Fibroblast of lung (primary cell): ENCODE measurements around the gene UVRAG. TPM values are rescaled to one million over a fixed set of nuclear protein-coding genes. Genes with fewer than 3 reads are reported as not detected.
A peak's percentile ranks its signal among the peaks of the same experiment; 100 is the strongest.

Experiments
- DNase-seq, 2 donors: peaks; one replicate each; pipeline versions ENCODE4 v3.0.0 to v3.0.0-alpha.2; 2010; ENCODE audit warnings: low read depth in 2 of 2
- H2AFZ ChIP-seq: 2 replicates; pipeline ENCODE4 v1.5.1; 2012; ENCODE audit warnings: low read length, control low read depth, inconsistent platforms
- H3K27ac ChIP-seq: 2 replicates; pipeline ENCODE4 v1.5.1; 2011; ENCODE audit warnings: low read length, control low read depth; ENCODE audit not compliant: insufficient read depth
- H3K27me3 ChIP-seq: 2 replicates; pipeline ENCODE4 v1.5.1; 2011; ENCODE audit warnings: mild to moderate bottlenecking, low read length; ENCODE audit not compliant: control insufficient read depth, insufficient read depth
- H3K36me3 ChIP-seq: 2 replicates; pipeline ENCODE4 v1.5.1; 2011; ENCODE audit warnings: low read length; ENCODE audit not compliant: control insufficient read depth, insufficient read depth
- H3K4me1 ChIP-seq: 2 replicates; pipeline ENCODE4 v1.5.1; 2011; ENCODE audit warnings: low read length; ENCODE audit not compliant: control insufficient read depth, insufficient read depth; ENCODE audit errors: extremely low read depth
- H3K4me2 ChIP-seq: 2 replicates; pipeline ENCODE4 v1.5.1; 2011; ENCODE audit warnings: low read length, control low read depth; ENCODE audit not compliant: insufficient read depth; ENCODE audit errors: extremely low read depth
- H3K4me3 ChIP-seq, 4 experiments: fragments of 200-600 bp in 1 of 4; sonication (generic) in 1 of 4; replicated peaks in 1 of 4; 2 replicates each; pipeline ENCODE4 v1.5.1; 2011 to 2016; ENCODE audit warnings: low read length in 4 of 4, low read depth in 3 of 4, mild to moderate bottlenecking in 3 of 4, control low read depth in 2 of 4, inconsistent platforms in 1 of 4, mixed read lengths in 1 of 4; ENCODE audit not compliant: insufficient read depth in 1 of 4; ENCODE audit errors: control extremely low read depth in 1 of 4
- H3K79me2 ChIP-seq: 2 replicates; pipeline ENCODE4 v1.5.1; 2012; ENCODE audit warnings: mild to moderate bottlenecking, low read length, inconsistent platforms; ENCODE audit not compliant: control insufficient read depth, insufficient read depth
- H3K9ac ChIP-seq: 2 replicates; pipeline ENCODE4 v1.5.1; 2011; ENCODE audit warnings: mild to moderate bottlenecking, low read length, control low read depth; ENCODE audit not compliant: insufficient read depth
- H3K9me3 ChIP-seq: 2 replicates; pipeline ENCODE4 v1.5.1; 2012; ENCODE audit warnings: low read depth, low read length; ENCODE audit not compliant: control insufficient read depth, insufficient read depth
- H4K20me1 ChIP-seq: 2 replicates; pipeline ENCODE4 v1.5.1; 2011; ENCODE audit warnings: low read length; ENCODE audit not compliant: control insufficient read depth, insufficient read depth; ENCODE audit errors: extremely low read depth
- EZH2 ChIP-seq: IDR thresholded peaks from 2 replicates; pipeline ENCODE4 v1.5.1; 2012; ENCODE audit warnings: low read length, control low read depth, mild to moderate bottlenecking; ENCODE audit errors: missing control alignments
- polyA plus RNA-seq, 2 donors: library from polyadenylated mRNA; depleted of rRNA in 1 of 2; stranded (reverse) in 1 of 2; unstranded in 1 of 2; fragments of >200 nt; gene quantifications; 2 replicates each; pipeline ENCODE4 v1.2.1, GENCODE V29; 2011 to 2012; ENCODE audit warnings: missing spikeins in 1 of 2
- total RNA-seq: library from RNA; depleted of rRNA; stranded (reverse); fragments of >200 nt; gene quantifications from 2 replicates; pipeline ENCODE4 v1.2.1, GENCODE V29; 2014
- TF ChIP-seq, protein P1 (sequence below), 2 donors: IDR thresholded peaks in 1 of 2; conservative IDR thresholded peaks in 1 of 2; 1 replicate in 1 of 2; 2 replicates in 1 of 2; pipeline ENCODE4 v1.5.1; 2011 to 2012; ENCODE audit warnings: low read length in 2 of 2, control low read depth in 1 of 2, inconsistent platforms in 1 of 2, low read depth in 1 of 2, mild to moderate bottlenecking in 1 of 2

Gene UVRAG
- total and polyA plus RNA-seq, 2 donors (not counting 1 experiment from before 2014, with no cell fraction given) = 15.8 to 22.1 TPM

DNA sequence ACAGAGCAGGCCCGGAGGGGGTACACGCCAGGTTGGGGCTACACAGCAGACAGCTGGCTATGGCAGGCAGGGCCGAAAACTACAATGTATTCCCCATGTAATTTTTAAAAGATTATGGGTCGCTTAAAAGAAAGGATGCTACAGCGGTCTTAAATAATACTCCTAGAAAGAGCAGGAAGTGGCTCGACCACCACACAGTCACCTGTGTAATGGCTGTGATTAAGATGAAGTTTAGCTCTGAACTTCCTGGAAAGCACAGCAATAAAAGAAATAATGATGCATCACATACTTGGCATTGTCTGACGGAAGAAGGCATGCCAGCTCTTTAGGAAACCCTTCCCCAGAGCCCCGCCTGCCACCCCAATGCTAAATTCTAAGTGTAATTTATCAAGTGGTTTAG is 358.7 kb downstream of the UVRAG start:
- H4K20me1 ChIP-seq = no peaks in the 10 kb centered on the region
- H3K9ac ChIP-seq = no peak overlapping the region
- H2AFZ ChIP-seq = no peak overlapping the region
- H3K27me3 ChIP-seq = peaks cover 2% of the 10 kb centered on the region
- no peaks in the 10 kb centered on the region for H3K79me2 ChIP-seq
- no peaks in the 10 kb centered on the region for H3K4me1 ChIP-seq
- TF ChIP-seq, protein P1, sequence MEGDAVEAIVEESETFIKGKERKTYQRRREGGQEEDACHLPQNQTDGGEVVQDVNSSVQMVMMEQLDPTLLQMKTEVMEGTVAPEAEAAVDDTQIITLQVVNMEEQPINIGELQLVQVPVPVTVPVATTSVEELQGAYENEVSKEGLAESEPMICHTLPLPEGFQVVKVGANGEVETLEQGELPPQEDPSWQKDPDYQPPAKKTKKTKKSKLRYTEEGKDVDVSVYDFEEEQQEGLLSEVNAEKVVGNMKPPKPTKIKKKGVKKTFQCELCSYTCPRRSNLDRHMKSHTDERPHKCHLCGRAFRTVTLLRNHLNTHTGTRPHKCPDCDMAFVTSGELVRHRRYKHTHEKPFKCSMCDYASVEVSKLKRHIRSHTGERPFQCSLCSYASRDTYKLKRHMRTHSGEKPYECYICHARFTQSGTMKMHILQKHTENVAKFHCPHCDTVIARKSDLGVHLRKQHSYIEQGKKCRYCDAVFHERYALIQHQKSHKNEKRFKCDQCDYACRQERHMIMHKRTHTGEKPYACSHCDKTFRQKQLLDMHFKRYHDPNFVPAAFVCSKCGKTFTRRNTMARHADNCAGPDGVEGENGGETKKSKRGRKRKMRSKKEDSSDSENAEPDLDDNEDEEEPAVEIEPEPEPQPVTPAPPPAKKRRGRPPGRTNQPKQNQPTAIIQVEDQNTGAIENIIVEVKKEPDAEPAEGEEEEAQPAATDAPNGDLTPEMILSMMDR (conservative IDR thresholded peaks at IDR 0.05 in 1 of 2, IDR thresholded peaks at IDR 0.05 in 1 of 2; ENCODE audit: low read depth in 1 of 2, low read length in 2 of 2) = no peak
- H3K36me3 ChIP-seq = no peaks in the 10 kb centered on the region
- H3K4me3 ChIP-seq = no peak overlapping the region
- H3K4me2 ChIP-seq = no peak overlapping the region
- H3K27ac ChIP-seq = no peak overlapping the region
- H3K9me3 ChIP-seq = no peaks in the 10 kb centered on the region
- peak in 1 of 2 donors; percentile 5 for DNase-seq

DNA sequence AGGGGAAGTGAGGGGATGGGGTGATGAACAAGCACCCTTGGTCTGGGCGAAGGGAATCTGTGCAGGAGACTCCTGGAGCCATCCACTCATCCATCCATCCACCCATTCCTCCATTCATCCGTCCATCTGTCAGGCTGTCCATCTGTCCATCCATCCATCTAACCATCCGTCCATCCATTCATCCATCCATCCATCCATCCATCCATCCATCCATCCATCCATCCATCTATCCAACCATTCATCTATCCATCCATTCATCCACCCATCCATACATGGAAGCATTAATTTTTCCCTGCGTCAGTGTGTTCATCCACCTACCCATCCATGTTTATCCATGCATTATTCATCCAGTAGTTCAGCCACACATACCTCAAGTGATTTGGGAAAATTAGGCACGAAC is 359.3 kb downstream of the UVRAG start:
- Histone ChIP-seq H3K9ac (no peak overlapping the region), H3K9me3 (no peaks in the 10 kb centered on the region), H3K27me3 (peaks cover 2% of the 10 kb centered on the region), H3K27ac (no peak overlapping the region), H3K4me2 (no peak overlapping the region), H2AFZ (no peak overlapping the region), H3K4me3 (no peak overlapping the region), H3K36me3 (no peaks in the 10 kb centered on the region), H4K20me1 (no peaks in the 10 kb centered on the region), H3K4me1 (no peaks in the 10 kb centered on the region), H3K79me2 (no peaks in the 10 kb centered on the region)
- TF ChIP-seq, protein P1 (conservative IDR thresholded peaks at IDR 0.05 in 1 of 2, IDR thresholded peaks at IDR 0.05 in 1 of 2; ENCODE audit: low read depth in 1 of 2, low read length in 2 of 2) = no peak
- no peak for TF ChIP-seq EZH2
- no peak for DNase-seq

DNA sequence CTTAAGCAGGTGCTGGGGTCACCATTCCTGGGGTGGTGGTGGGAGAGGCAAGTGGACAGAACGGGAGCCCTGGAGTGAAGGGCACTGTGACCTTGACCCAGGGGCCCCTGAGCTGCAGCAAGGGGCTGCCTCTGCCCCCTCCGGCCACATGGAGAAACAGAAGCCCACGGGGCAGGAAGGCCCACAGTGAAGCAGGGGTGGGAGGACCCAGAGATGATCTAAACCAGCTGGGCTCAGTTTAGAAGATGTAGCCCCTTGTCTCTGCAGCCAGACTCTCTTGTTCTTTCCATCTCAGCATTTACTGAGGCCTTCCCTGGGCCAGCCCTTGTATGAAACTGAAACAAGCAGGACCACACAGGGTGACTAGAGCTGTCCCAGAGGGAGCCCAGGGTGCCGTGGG is 360.8 kb downstream of the UVRAG start:
- Histone ChIP-seq H3K4me2 (no peak overlapping the region), H3K4me3 (no peak overlapping the region), H2AFZ (no peak overlapping the region), H3K27me3 (peaks cover 2% of the 10 kb centered on the region), H3K27ac (no peak overlapping the region), H4K20me1 (no peaks in the 10 kb centered on the region), H3K9me3 (no peaks in the 10 kb centered on the region), H3K4me1 (no peaks in the 10 kb centered on the region), H3K9ac (no peak overlapping the region), H3K36me3 (no peaks in the 10 kb centered on the region), H3K79me2 (no peaks in the 10 kb centered on the region)
- no peak for DNase-seq
- TF ChIP-seq, protein P1 (conservative IDR thresholded peaks at IDR 0.05 in 1 of 2, IDR thresholded peaks at IDR 0.05 in 1 of 2; ENCODE audit: low read depth in 1 of 2, low read length in 2 of 2) = no peak
- no peak for TF ChIP-seq EZH2
